Trophoblast cell (in vitro differentiated cells and primary cell): ENCODE measurements around the gene SARS1.
A peak's percentile ranks its signal among the peaks of the same experiment; 100 is the strongest.

Experiments used
- DNase-seq, 2 donors: peaks; one replicate each; pipeline ENCODE4 v3.0.0-alpha.2; 2016
- H2AFZ ChIP-seq: 2 replicates; pipeline ENCODE4 v1.6.1; 2013; ENCODE audit warnings: low read length, moderate library complexity, mild to moderate bottlenecking; ENCODE audit not compliant: insufficient read depth, poor library complexity
- H2AK5ac ChIP-seq: 2 replicates; pipeline ENCODE4 v1.6.1; 2013; ENCODE audit warnings: mild to moderate bottlenecking, low read length
- H2BK120ac ChIP-seq: 2 replicates; pipeline ENCODE4 v1.6.1; 2013; ENCODE audit warnings: low read length, mild to moderate bottlenecking, moderate library complexity; ENCODE audit not compliant: insufficient read depth, poor library complexity
- H2BK12ac ChIP-seq: 2 replicates; pipeline ENCODE4 v1.6.1; 2013; ENCODE audit warnings: mild to moderate bottlenecking, low read length, moderate library complexity
- H2BK5ac ChIP-seq: 2 replicates; pipeline ENCODE4 v1.6.1; 2013; ENCODE audit warnings: low read length, low read depth, moderate library complexity, mild to moderate bottlenecking; ENCODE audit not compliant: poor library complexity
- H3K14ac ChIP-seq: 2 replicates; pipeline ENCODE4 v1.6.1; 2013; ENCODE audit warnings: mild to moderate bottlenecking, low read length
- H3K18ac ChIP-seq: 2 replicates; pipeline ENCODE4 v1.6.1; 2013; ENCODE audit warnings: mild to moderate bottlenecking, low read length
- H3K23ac ChIP-seq: 2 replicates; pipeline ENCODE4 v1.6.1; 2013; ENCODE audit warnings: low read length
- H3K27ac ChIP-seq: 2 replicates; pipeline ENCODE4 v1.5.1; 2013; ENCODE audit warnings: low read depth, mild to moderate bottlenecking, inconsistent platforms, low read length, moderate library complexity
- H3K27me3 ChIP-seq: 2 replicates; pipeline ENCODE4 v1.6.1; 2013; ENCODE audit warnings: inconsistent platforms, mild to moderate bottlenecking, low read length, moderate library complexity; ENCODE audit not compliant: insufficient read depth
- H3K36me3 ChIP-seq, 2 experiments: 1 replicate in 1 of 2; 2 replicates in 1 of 2; pipeline ENCODE4 v1.6.1; 2013; ENCODE audit warnings: low read length in 2 of 2, mild to moderate bottlenecking in 2 of 2, moderate library complexity in 1 of 2; ENCODE audit not compliant: insufficient read depth in 2 of 2, control insufficient read depth in 1 of 2
- H3K4ac ChIP-seq: 2 replicates; pipeline ENCODE4 v1.6.1; 2013; ENCODE audit warnings: low read depth, mild to moderate bottlenecking, low read length, moderate library complexity
- H3K4me1 ChIP-seq, 2 experiments: 1 replicate in 1 of 2; 2 replicates in 1 of 2; pipeline ENCODE4 v1.6.1; 2013; ENCODE audit warnings: low read length in 2 of 2, mild to moderate bottlenecking in 2 of 2, moderate library complexity in 1 of 2; ENCODE audit not compliant: insufficient read depth in 2 of 2, control insufficient read depth in 1 of 2
- H3K4me2 ChIP-seq: 2 replicates; pipeline ENCODE4 v1.6.1; 2013; ENCODE audit warnings: inconsistent platforms, mild to moderate bottlenecking, low read length, moderate library complexity
- H3K4me3 ChIP-seq: 2 replicates; pipeline ENCODE4 v1.5.1; 2013; ENCODE audit warnings: mild to moderate bottlenecking, low read depth, low read length, inconsistent platforms
- H3K79me1 ChIP-seq: one replicate; pipeline ENCODE4 v1.6.1; 2013; ENCODE audit warnings: low read length
- H3K79me2 ChIP-seq: 2 replicates; pipeline ENCODE4 v1.6.1; 2013; ENCODE audit warnings: low read length, mild to moderate bottlenecking; ENCODE audit not compliant: control insufficient read depth, insufficient read depth, poor library complexity
- H3K9ac ChIP-seq: 2 replicates; pipeline ENCODE4 v1.6.1; 2013; ENCODE audit warnings: mild to moderate bottlenecking, low read length
- H3K9me3 ChIP-seq: 2 replicates; pipeline ENCODE4 v1.6.1; 2013; ENCODE audit warnings: low read depth, mild to moderate bottlenecking, control low read depth, inconsistent platforms, low read length; ENCODE audit not compliant: insufficient read depth
- H4K12ac ChIP-seq: 2 replicates; pipeline ENCODE4 v1.6.1; 2013; ENCODE audit warnings: low read depth, mild to moderate bottlenecking, low read length, moderate library complexity
- H4K8ac ChIP-seq: 2 replicates; pipeline ENCODE4 v1.6.1; 2013; ENCODE audit warnings: low read depth, mild to moderate bottlenecking, low read length, moderate library complexity
- H4K91ac ChIP-seq: one replicate; pipeline ENCODE4 v1.6.1; 2013; ENCODE audit warnings: low read depth, mild to moderate bottlenecking, low read length, moderate library complexity
- WGBS: extraction: QIAGEN DNeasy Blood & Tissue Kit; methylation state at CpG from one replicate; pipeline ENCODE4 v1.1.7; 2013; ENCODE audit warnings: missing lambda C conversion rate; ENCODE audit not compliant: insufficient read length, insufficient coverage; ENCODE audit errors: extremely low coverage; 5-methylcytosine and 5-hydroxymethylcytosine counted together

Gene SARS1

GRCh38 chr1:109253803-109254620, 40.3 kb downstream of the SARS1 start:
- no CpG with 5 or more reads among the region's 9 CpGs for WGBS
- H3K14ac ChIP-seq = peak overlapping the region; percentile 91
- no peak for DNase-seq
- H2BK120ac ChIP-seq = peak overlapping the region; percentile 97
- peak overlapping the region; percentile 57 for H2AFZ ChIP-seq
- H3K23ac ChIP-seq = no peak overlapping the region
- H3K27ac ChIP-seq = peak overlapping the region; percentile 97
- H2BK5ac ChIP-seq = peak overlapping the region; percentile 92
- peak overlapping the region; percentile 95 for H3K18ac ChIP-seq
- H3K4me3 ChIP-seq = no peak overlapping the region
- peak overlapping the region; percentile 74 for H4K12ac ChIP-seq
- H3K4ac ChIP-seq = peak overlapping the region; percentile 28
- H3K9me3 ChIP-seq = peaks cover 9% of the 10 kb centered on the region
- peaks cover 17% of the 10 kb centered on the region for H3K79me2 ChIP-seq
- peak overlapping the region; percentile 38 for H3K4me2 ChIP-seq
- peak overlapping the region; percentile 97 for H2AK5ac ChIP-seq
- H3K36me3 ChIP-seq = peaks cover 23 to 29% of the 10 kb centered on the region in 2 experiments
- peak overlapping the region; percentile 91 for H2BK12ac ChIP-seq
- peak overlapping the region; percentile 83 for H4K8ac ChIP-seq
- H3K79me1 ChIP-seq = peaks cover 29% of the 10 kb centered on the region
- peaks cover 43 to 44% of the 10 kb centered on the region in 2 experiments for H3K4me1 ChIP-seq
- H4K91ac ChIP-seq = peak overlapping the region; percentile 94
- H3K27me3 ChIP-seq = no peaks in the 10 kb centered on the region
- no peak overlapping the region for H3K9ac ChIP-seq

- Histone ChIP-seq H3K27ac (peak overlapping the region; percentile 97), H2BK120ac (peak overlapping the region; percentile 97), H4K12ac (peak overlapping the region; percentile 74), H3K18ac (peak overlapping the region; percentile 86), H3K4me2 (peak overlapping the region; percentile 38), H3K79me2 (peaks cover 17% of the 10 kb centered on the region), H2BK12ac (peak overlapping the region; percentile 91), H3K14ac (peak overlapping the region; percentile 65), H3K4me1 (peaks cover 43% of the 10 kb centered on the region in 2 experiments), H2AK5ac (peak overlapping the region; percentile 97), H3K27me3 (no peaks in the 10 kb centered on the region), H3K23ac (no peak overlapping the region), H3K36me3 (peaks cover 27 to 31% of the 10 kb centered on the region in 2 experiments), H3K9ac (no peak overlapping the region), H4K8ac (peak overlapping the region; percentile 83), H3K9me3 (peaks cover 9% of the 10 kb centered on the region), H2BK5ac (peak overlapping the region; percentile 84), H3K4ac (peak overlapping the region; percentile 28), H2AFZ (peak overlapping the region; percentile 23), H3K79me1 (peaks cover 28% of the 10 kb centered on the region), H4K91ac (peak overlapping the region; percentile 94), H3K4me3 (no peak overlapping the region)
- no peak for DNase-seq
- WGBS = no CpG with 5 or more reads among the region's 7 CpGs
Observed at GRCh38 chr1:109254621-109255096, 40.9 kb downstream of the SARS1 start.

- Histone ChIP-seq H3K23ac (no peak overlapping the region), H3K4me1 (peaks cover 41 to 43% of the 10 kb centered on the region in 2 experiments), H3K79me2 (peaks cover 17% of the 10 kb centered on the region), H3K9ac (no peak overlapping the region), H3K4me2 (no peak overlapping the region), H2BK5ac (peak overlapping the region; percentile 84), H3K4ac (peak overlapping the region; percentile 28), H2BK120ac (peak overlapping the region; percentile 97), H3K79me1 (peaks cover 27% of the 10 kb centered on the region), H3K36me3 (peaks cover 27 to 31% of the 10 kb centered on the region in 2 experiments), H3K18ac (peak overlapping the region; percentile 86), H3K27me3 (no peaks in the 10 kb centered on the region), H2AK5ac (peak overlapping the region; percentile 97), H3K9me3 (peaks cover 9% of the 10 kb centered on the region), H3K4me3 (no peak overlapping the region), H4K12ac (peak overlapping the region; percentile 74), H4K8ac (peak overlapping the region; percentile 83), H2BK12ac (peak overlapping the region; percentile 91), H3K14ac (peak overlapping the region; percentile 65), H3K27ac (peak overlapping the region; percentile 97), H2AFZ (peak overlapping the region; percentile 23), H4K91ac (peak overlapping the region; percentile 94)
- no peak for DNase-seq
- WGBS = no CpG with 5 or more reads among the region's 15 CpGs
Observed at GRCh38 chr1:109255097-109255651, 41.5 kb downstream of the SARS1 start.

GRCh38 chr1:109255678-109256077, 42.0 kb downstream of the SARS1 start:
- Histone ChIP-seq H3K14ac (peak overlapping the region; percentile 23), H4K12ac (no peak overlapping the region), H3K36me3 (peaks cover 28 to 33% of the 10 kb centered on the region in 2 experiments), H3K18ac (peak overlapping the region; percentile 67), H3K4ac (no peak overlapping the region), H3K4me3 (no peak overlapping the region), H4K91ac (peak overlapping the region; percentile 94), H3K27me3 (no peaks in the 10 kb centered on the region), H3K27ac (no peak overlapping the region), H2BK5ac (no peak overlapping the region), H3K4me1 (peaks cover 40 to 43% of the 10 kb centered on the region in 2 experiments), H3K79me2 (peaks cover 17% of the 10 kb centered on the region), H4K8ac (no peak overlapping the region), H3K9ac (no peak overlapping the region), H2AK5ac (peak overlapping the region; percentile 97), H2BK120ac (no peak overlapping the region), H2BK12ac (no peak overlapping the region), H3K79me1 (peaks cover 27% of the 10 kb centered on the region), H3K23ac (no peak overlapping the region), H2AFZ (no peak overlapping the region), H3K9me3 (peaks cover 9% of the 10 kb centered on the region), H3K4me2 (no peak overlapping the region)
- WGBS = no CpG with 5 or more reads among the region's 5 CpGs
- no peak for DNase-seq
